GM12878 (cell line): ENCODE data around the gene PAX7. TPM values are rescaled to one million over a fixed set of nuclear protein-coding genes. Genes with fewer than 3 reads are reported as not detected.

Experiments
- ATAC-seq: fragments of 200-7000 bp; cut with Tn5 transposase; 3 replicates; pipeline ENCODE4 v1.9.1; 2020; ENCODE audit warnings: mild to moderate bottlenecking, moderate library complexity
- BruUV-seq: library from RNA; stranded (reverse); fragments of 400-500 nt; replicated peaks from 2 replicates; lab custom pipeline; 2021; lab: Mats Ljungman, UMichigan
- CTCF ChIA-PET: fragments of 300-600 bp; sonication (Branson Sonifier 250); formaldehyde crosslinking; extraction: SDS; loops from one replicate; lab custom pipeline; 2021; ENCODE audit warnings: inconsistent platforms; lab: Yijun Ruan, JAX
- POLR2A ChIA-PET: fragments of 350-600 bp; formaldehyde crosslinking; extraction: SDS; loops from one replicate; lab custom pipeline; 2021; ENCODE audit warnings: inconsistent platforms; lab: Charles Lee
- RAD21 ChIA-PET: fragments of 300-600 bp; sonication (Branson Sonifier 250); formaldehyde crosslinking; loops from one replicate; lab custom pipeline; 2023; ENCODE audit warnings: antibody characterized with exemption; ENCODE audit not compliant: unreplicated experiment; lab: Charles Lee
- SMC1A ChIA-PET: fragments of 300-600 bp; sonication (Branson Sonifier 250); formaldehyde crosslinking; loops from one replicate; lab custom pipeline; 2023; ENCODE audit not compliant: unreplicated experiment, uncharacterized antibody; lab: Charles Lee
- DNase-seq: peaks from one replicate; pipeline ENCODE4 v3.0.0-alpha.2; 2011; ENCODE audit warnings: low read depth, low spot score
- FAIRE-seq: peaks from 3 replicates; lab custom pipeline; 2011; peaks lifted over from hg19 to GRCh38; lab: Jason Lieb, UNC
- H2AFZ ChIP-seq: 2 replicates; pipeline ENCODE4 v1.6.0; 2011; ENCODE audit warnings: low read depth, low read length, control low read depth; ENCODE audit not compliant: control insufficient read depth
- H3K27ac ChIP-seq: 2 replicates; pipeline ENCODE4 v1.5.1; 2011; ENCODE audit warnings: control low read depth; ENCODE audit not compliant: control insufficient read depth, insufficient read depth
- H3K27me3 ChIP-seq, 2 experiments: replicated peaks in 1 of 2; 2 replicates each; pipeline versions ENCODE4 v1.6.0 to v1.6.1; 2011; ENCODE audit warnings: low read length in 1 of 2; ENCODE audit not compliant: control insufficient read depth in 2 of 2, insufficient read depth in 2 of 2
- H3K36me3 ChIP-seq, 2 experiments: 2 replicates each; pipeline ENCODE4 v1.5.1; 2011; ENCODE audit warnings: low read length in 1 of 2; ENCODE audit not compliant: control insufficient read depth in 2 of 2, insufficient read depth in 2 of 2
- H3K4me1 ChIP-seq: 2 replicates; pipeline ENCODE4 v1.6.1; 2011; ENCODE audit warnings: mild to moderate bottlenecking, low read length, moderate library complexity, mixed read lengths; ENCODE audit not compliant: control insufficient read depth, insufficient read depth
- H3K4me2 ChIP-seq: 2 replicates; pipeline ENCODE4 v1.6.0; 2011; ENCODE audit warnings: control low read depth; ENCODE audit not compliant: control insufficient read depth, insufficient read depth
- H3K4me3 ChIP-seq: fragments of 200-600 bp; sonication (generic); 2 replicates; pipeline ENCODE4 v1.5.1; 2016
- H3K79me2 ChIP-seq: 2 replicates; pipeline ENCODE4 v1.6.0; 2011; ENCODE audit warnings: low read length; ENCODE audit not compliant: control insufficient read depth, insufficient read depth
- H3K9ac ChIP-seq: 2 replicates; pipeline ENCODE4 v1.8.0; 2011; ENCODE audit warnings: low read length, control low read depth, mixed read lengths; ENCODE audit not compliant: control insufficient read depth, insufficient read depth
- H3K9me3 ChIP-seq: replicated peaks from 3 replicates; pipeline ENCODE4 v1.5.1; 2011; ENCODE audit warnings: mild to moderate bottlenecking, low read length; ENCODE audit not compliant: control insufficient read depth, insufficient read depth
- H4K20me1 ChIP-seq: 2 replicates; pipeline ENCODE4 v1.6.0; 2011; ENCODE audit not compliant: control insufficient read depth, insufficient read depth
- MYB ChIP-seq: fragments of 150-350 bp; IDR thresholded peaks from 2 replicates; pipeline ENCODE4 v1.6.1; 2014; ENCODE audit warnings: mild to moderate bottlenecking, low read depth, low read length, borderline replicate concordance
- SPI1 ChIP-seq: IDR thresholded peaks from 2 replicates; pipeline ENCODE4 v1.6.1; 2011; ENCODE audit warnings: low read depth, mild to moderate bottlenecking, low read length, moderate library complexity, borderline replicate concordance; ENCODE audit not compliant: insufficient read depth
- WGBS: methylation state at CpG from one replicate; pipeline ENCODE4 v1.1.6; 2016; ENCODE audit warnings: low lambda C conversion rate; ENCODE audit not compliant: insufficient replicate concordance, insufficient coverage; ENCODE audit errors: missing lambda C conversion rate; 5-methylcytosine and 5-hydroxymethylcytosine counted together
- in situ Hi-C: fragments of 300-500 bp; cut with MboI; formaldehyde crosslinking; loops from 9 replicates; pipeline ENCODE4 v1.14.3; 2018; ENCODE audit warnings: mixed read lengths
- intact Hi-C: fragments of 100-400 bp; cut with micrococcal nuclease; formaldehyde crosslinking; loops from one replicate; pipeline ENCODE4 v1.14.2; 2022; ENCODE audit not compliant: unreplicated experiment
- polyA plus RNA-seq, 11 experiments: library from polyadenylated mRNA; depleted of rRNA in 4 of 11; unstranded in 6 of 11; stranded (reverse) in 5 of 11; fragments of >200 nt; fragmentation: Nextera tagmentation in 4 of 11; fragmentation: Illumina TruSeq in 1 of 11; extraction: Ambion mirVana in 4 of 11; extraction: Trizol in 1 of 11; gene quantifications; 1 replicate in 1 of 11; 2 replicates in 10 of 11; pipeline versions ENCODE4 v1.2.1 to v1.2.3, GENCODE V29; 2011 to 2016; ENCODE audit warnings: inconsistent platforms in 2 of 11, missing spikeins in 2 of 11, low read depth in 1 of 11
- total RNA-seq, 4 experiments: library from RNA; depleted of rRNA in 3 of 4; stranded (reverse); fragments of >200 nt in 3 of 4; fragmentation: Illumina TruSeq in 1 of 4; extraction: Trizol in 1 of 4; gene quantifications; 2 replicates each; pipeline versions ENCODE4 v1.2.1 to v1.2.3, GENCODE V29; 2013 to 2021
- TF ChIP-seq, protein P1 (sequence below): fragments of 450-650 bp; formaldehyde crosslinking; IDR thresholded peaks from 2 replicates; pipeline ENCODE4 v1.4.0; 2022; ENCODE audit warnings: mild to moderate bottlenecking, moderate library complexity
- TF ChIP-seq, protein P2 (sequence below): fragments of 450-650 bp; IDR thresholded peaks from 2 replicates; pipeline ENCODE4 v1.6.1; 2017; ENCODE audit warnings: mild to moderate bottlenecking
- TF ChIP-seq, protein P3 (sequence below): fragments of 450-650 bp; IDR thresholded peaks from 2 replicates; pipeline ENCODE4 v1.6.1; 2017; ENCODE audit warnings: borderline replicate concordance
- TF ChIP-seq, protein P4 (sequence below): fragments of 450-650 bp; IDR thresholded peaks from 2 replicates; pipeline ENCODE4 v1.6.1; 2017; ENCODE audit warnings: antibody characterized with exemption, mild to moderate bottlenecking, moderate library complexity

The PAX7 gene
- total and polyA plus RNA-seq, 10 of the 15 experiments (the other 5 are each of a cell fraction or from before 2014, with no cell fraction given) = not detected

DNA sequence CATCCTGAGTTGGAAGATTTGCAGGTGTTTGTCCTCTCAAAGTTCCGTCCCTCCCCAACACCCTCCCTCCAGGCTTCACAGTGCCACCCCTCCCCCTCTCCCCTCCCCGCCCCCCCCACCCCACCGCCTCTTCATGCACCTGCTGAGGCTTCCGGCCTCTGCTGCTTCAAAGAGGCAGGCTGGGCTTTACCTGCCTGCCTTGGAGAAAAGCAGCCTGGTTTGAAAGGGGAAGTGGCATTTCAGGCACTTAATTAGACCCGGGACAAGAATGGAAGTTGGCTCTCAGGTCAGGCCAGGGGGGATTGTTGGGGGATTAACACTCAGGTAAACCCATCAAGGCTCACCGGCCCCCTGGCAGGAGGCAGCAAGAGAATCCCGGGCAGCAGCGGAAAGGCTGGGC lies 21.1 kb downstream of the PAX7 start:
- BruUV-seq = no TSS peak
- FAIRE-seq = no peak
- Histone ChIP-seq H3K4me2 (no peak overlapping the region), H4K20me1 (no peaks in the 10 kb centered on the region; the same call in 1 of the 2 replicates), H3K36me3 (no peaks in the 10 kb centered on the region), H3K9me3 (no peaks in the 10 kb centered on the region), H3K27ac (no peak overlapping the region), H3K79me2 (no peaks in the 10 kb centered on the region), H3K9ac (no peak overlapping the region), H3K4me1 (no peaks in the 10 kb centered on the region), H3K27me3 (peaks cover 1 to 8% of the 10 kb centered on the region in 2 experiments; a peak in 2 of 4 replicates), H3K4me3 (no peak overlapping the region), H2AFZ (no peak overlapping the region)
- SMC1A ChIA-PET = interaction anchor here (0.9 kb wide), 1 partner anchor 20 kb away, joined by 3 read pairs; no protein-coding TSS in a partner anchor
- TF ChIP-seq, protein P1, sequence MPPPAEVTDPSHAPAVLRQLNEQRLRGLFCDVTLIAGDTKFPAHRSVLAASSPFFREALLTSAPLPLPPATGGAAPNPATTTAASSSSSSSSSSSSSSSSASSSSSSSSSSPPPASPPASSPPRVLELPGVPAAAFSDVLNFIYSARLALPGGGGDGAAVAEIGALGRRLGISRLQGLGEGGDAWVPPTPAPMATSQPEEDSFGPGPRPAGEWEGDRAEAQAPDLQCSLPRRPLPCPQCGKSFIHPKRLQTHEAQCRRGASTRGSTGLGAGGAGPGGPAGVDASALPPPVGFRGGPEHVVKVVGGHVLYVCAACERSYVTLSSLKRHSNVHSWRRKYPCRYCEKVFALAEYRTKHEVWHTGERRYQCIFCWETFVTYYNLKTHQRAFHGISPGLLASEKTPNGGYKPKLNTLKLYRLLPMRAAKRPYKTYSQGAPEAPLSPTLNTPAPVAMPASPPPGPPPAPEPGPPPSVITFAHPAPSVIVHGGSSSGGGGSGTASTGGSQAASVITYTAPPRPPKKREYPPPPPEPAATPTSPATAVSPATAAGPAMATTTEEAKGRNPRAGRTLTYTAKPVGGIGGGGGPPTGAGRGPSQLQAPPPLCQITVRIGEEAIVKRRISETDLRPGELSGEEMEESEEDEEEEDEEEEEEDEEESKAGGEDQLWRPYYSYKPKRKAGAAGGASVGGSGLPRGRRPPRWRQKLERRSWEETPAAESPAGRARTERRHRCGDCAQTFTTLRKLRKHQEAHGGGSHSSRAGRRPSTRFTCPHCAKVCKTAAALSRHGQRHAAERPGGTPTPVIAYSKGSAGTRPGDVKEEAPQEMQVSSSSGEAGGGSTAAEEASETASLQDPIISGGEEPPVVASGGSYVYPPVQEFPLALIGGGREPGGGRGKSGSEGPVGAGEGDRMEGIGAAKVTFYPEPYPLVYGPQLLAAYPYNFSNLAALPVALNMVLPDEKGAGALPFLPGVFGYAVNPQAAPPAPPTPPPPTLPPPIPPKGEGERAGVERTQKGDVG (CRISPR knock-in tag) = no peak
- peak; percentile 41; the same call in 1 of the 2 replicates for TF ChIP-seq SPI1
- intact Hi-C loops (no loop called here), in situ Hi-C loops (no loop called here)
- ATAC-seq = no peak
- WGBS = 0% methylated on average over 3 of the region's 8 CpGs
- RAD21 ChIA-PET = no interaction called here
- CTCF ChIA-PET = interaction anchor here (0.6 kb wide), 1 partner anchor 277 kb away, joined by 3 read pairs; no protein-coding TSS in a partner anchor
- POLR2A ChIA-PET = no interaction called here
- DNase-seq = no peak

DNA sequence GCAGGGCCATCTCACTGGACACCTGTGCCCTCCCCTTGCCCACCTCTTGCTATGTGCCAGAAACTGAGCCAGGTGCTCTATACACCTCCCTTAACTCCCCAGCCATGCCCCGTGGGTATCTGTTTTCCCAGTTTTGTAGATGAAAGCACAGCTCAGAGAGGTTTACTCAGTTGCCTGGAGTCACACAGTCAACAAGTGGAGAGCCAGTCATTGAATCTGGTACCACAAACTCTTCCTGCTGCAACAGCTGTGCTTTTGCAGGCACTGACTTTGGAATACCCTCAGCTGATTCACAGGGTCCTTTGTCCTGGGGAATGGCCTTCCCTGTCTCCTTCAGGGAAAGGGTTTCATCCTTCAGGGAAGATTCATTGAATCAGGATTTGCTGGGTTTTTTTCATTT lies 22.1 kb downstream of the PAX7 start:
- Histone ChIP-seq H3K27me3 (peaks cover 4 to 8% of the 10 kb centered on the region in 2 experiments; a peak in 2 of 4 replicates), H3K4me3 (no peak overlapping the region), H4K20me1 (no peaks in the 10 kb centered on the region; the same call in 1 of the 2 replicates), H3K4me1 (no peaks in the 10 kb centered on the region), H3K36me3 (no peaks in the 10 kb centered on the region), H2AFZ (no peak overlapping the region), H3K79me2 (no peaks in the 10 kb centered on the region), H3K4me2 (no peak overlapping the region), H3K27ac (no peak overlapping the region), H3K9ac (no peak overlapping the region), H3K9me3 (no peaks in the 10 kb centered on the region)
- no peak for DNase-seq
- in situ Hi-C loops = no loop called here
- intact Hi-C loops = no loop called here
- no peak for ATAC-seq
- RAD21 ChIA-PET = no interaction called here
- CTCF ChIA-PET = no interaction called here
- no TSS peak for BruUV-seq
- 0% methylated on average over 1 of the region's 1 CpG for WGBS
- SMC1A ChIA-PET = no interaction called here
- POLR2A ChIA-PET = no interaction called here
- FAIRE-seq = no peak
- TF ChIP-seq, protein P2, sequence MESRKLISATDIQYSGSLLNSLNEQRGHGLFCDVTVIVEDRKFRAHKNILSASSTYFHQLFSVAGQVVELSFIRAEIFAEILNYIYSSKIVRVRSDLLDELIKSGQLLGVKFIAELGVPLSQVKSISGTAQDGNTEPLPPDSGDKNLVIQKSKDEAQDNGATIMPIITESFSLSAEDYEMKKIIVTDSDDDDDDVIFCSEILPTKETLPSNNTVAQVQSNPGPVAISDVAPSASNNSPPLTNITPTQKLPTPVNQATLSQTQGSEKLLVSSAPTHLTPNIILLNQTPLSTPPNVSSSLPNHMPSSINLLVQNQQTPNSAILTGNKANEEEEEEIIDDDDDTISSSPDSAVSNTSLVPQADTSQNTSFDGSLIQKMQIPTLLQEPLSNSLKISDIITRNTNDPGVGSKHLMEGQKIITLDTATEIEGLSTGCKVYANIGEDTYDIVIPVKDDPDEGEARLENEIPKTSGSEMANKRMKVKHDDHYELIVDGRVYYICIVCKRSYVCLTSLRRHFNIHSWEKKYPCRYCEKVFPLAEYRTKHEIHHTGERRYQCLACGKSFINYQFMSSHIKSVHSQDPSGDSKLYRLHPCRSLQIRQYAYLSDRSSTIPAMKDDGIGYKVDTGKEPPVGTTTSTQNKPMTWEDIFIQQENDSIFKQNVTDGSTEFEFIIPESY = no peak
- TF ChIP-seq, protein P3, sequence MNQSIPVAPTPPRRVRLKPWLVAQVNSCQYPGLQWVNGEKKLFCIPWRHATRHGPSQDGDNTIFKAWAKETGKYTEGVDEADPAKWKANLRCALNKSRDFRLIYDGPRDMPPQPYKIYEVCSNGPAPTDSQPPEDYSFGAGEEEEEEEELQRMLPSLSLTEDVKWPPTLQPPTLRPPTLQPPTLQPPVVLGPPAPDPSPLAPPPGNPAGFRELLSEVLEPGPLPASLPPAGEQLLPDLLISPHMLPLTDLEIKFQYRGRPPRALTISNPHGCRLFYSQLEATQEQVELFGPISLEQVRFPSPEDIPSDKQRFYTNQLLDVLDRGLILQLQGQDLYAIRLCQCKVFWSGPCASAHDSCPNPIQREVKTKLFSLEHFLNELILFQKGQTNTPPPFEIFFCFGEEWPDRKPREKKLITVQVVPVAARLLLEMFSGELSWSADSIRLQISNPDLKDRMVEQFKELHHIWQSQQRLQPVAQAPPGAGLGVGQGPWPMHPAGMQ = no peak
- TF ChIP-seq MYB = no peak
- TF ChIP-seq, protein P4, sequence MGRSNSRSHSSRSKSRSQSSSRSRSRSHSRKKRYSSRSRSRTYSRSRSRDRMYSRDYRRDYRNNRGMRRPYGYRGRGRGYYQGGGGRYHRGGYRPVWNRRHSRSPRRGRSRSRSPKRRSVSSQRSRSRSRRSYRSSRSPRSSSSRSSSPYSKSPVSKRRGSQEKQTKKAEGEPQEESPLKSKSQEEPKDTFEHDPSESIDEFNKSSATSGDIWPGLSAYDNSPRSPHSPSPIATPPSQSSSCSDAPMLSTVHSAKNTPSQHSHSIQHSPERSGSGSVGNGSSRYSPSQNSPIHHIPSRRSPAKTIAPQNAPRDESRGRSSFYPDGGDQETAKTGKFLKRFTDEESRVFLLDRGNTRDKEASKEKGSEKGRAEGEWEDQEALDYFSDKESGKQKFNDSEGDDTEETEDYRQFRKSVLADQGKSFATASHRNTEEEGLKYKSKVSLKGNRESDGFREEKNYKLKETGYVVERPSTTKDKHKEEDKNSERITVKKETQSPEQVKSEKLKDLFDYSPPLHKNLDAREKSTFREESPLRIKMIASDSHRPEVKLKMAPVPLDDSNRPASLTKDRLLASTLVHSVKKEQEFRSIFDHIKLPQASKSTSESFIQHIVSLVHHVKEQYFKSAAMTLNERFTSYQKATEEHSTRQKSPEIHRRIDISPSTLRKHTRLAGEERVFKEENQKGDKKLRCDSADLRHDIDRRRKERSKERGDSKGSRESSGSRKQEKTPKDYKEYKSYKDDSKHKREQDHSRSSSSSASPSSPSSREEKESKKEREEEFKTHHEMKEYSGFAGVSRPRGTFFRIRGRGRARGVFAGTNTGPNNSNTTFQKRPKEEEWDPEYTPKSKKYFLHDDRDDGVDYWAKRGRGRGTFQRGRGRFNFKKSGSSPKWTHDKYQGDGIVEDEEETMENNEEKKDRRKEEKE = no peak
